Measurements from ENCODE around the gene ARFGAP2.

GRCh38 chr11:47213950-47214565, 37.4 kb upstream of the ARFGAP2 start:
- TF ChIP-seq POLR2AphosphoS5 (IDR thresholded peaks at IDR 0.05; ENCODE audit: borderline replicate concordance, low read depth, low read length) = no peak
- no peak for TF ChIP-seq EZH2 (IDR thresholded peaks at IDR 0.05)
- no peak for TF ChIP-seq FOXP2 (optimal IDR thresholded peaks at IDR 0.05; ENCODE audit: control extremely low read depth, extremely low read length, insufficient read depth)
